NCI-H128 (cell line): ENCODE results near the gene SUCLG2.

Experiments
- DNase-seq: peaks from one replicate; lab custom pipeline; 2025; ENCODE audit not compliant: unreplicated experiment; lab: John Stamatoyannopoulos, UW

The SUCLG2 gene

DNA sequence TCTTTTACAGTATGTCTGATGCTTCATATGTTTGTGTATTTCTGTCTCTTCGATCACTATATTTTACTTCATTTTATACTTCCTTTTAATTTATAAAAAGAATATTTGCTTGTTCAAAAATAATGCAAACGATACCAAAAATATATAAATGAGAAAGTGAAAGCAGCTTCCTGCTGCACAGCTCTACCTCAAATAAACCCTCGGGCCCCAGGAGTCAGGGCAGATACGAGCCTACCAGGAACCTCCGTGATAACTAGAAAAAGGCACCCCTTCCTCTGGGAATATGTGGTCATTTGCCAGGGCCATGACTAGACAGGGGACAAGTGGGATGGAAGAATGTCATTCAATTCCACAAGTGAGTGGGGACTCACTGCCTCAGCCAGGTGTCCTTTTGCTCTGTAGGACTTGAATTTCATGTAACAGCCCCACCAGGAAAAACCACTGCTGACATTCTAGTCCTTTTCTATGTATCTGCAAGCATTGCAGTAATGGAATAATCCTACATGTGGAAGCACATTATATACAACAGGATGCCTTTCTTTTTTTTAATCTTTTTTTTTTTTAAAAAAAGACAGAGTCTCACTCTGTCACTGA, 133.3 kb downstream of the SUCLG2 start:
- no peak for DNase-seq

DNA sequence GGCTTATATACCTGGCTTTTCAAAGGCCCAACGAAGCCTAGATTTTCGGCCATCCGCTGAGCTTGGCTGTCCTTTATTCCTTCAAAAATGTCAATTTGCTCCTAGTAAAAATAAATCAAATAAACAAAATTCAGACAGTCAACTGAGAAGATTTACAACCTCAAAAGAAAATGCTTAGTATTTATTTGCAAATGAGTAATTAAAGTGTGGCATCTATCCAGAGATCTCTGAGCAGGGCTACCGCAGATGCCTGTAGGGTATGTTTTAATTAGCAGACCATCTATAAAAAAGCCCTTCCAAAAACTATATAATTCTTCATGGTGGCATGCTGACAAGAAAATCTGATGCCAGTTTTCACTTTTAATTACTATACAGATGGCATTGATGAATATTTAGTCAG, 136.2 kb downstream of the SUCLG2 start:
- no peak for DNase-seq

DNA sequence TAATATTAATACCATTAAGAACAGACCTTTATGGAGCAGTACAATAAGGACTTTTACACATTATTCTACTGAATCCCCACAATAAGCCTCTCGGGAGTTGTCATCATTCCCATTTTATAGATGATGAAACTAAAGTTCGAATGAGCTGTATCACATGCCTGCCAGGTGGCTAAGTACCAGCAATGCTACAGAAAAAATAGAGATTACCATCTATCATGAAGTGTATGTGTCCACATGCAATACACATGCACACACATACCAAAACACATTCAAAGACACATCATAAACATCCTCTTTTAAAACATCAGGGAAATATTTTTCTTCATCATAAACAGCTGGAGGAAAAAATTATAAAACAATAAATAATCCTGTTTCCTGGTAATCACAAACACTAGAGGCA, 136.6 kb downstream of the SUCLG2 start:
- DNase-seq: no peak

DNA sequence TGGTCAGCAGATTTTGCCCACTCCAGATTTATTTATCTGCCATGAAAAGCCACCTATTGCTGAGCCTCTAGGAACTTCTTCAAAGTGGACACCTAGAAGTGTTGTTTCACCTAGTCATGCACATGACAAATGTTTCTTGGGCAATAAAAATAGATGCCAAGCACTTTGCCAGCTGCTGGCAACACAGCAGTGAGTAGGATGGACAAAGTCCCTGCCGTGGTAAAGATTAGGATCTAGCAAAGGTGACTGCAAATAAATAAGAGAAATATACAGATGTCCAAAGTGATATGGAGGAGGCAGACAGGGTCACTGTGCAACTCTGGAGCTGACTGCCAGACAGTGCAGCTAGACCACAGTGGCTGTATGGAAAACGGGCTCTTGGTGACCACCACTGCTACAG, 137.9 kb downstream of the SUCLG2 start:
- DNase-seq: no peak

DNA sequence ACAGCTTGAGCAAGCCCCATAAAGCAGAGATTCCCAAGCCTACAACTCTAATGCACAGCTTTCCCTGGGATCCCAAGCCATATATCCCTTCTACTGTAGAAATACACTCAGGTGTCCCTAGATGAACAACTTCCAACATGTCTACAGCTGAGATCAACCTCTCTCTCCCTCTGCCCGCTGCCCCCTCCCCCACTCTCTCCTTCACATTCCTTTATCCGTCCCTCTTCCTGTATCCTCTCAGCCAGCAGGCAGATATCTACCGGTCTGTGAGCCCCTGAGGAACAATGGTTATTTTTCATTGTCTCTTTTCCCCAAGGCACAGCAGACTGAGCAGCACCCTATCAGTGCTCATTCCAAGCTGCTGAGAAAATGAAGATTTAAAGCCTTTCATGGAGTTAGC, 138.6 kb downstream of the SUCLG2 start:
- no peak for DNase-seq

DNA sequence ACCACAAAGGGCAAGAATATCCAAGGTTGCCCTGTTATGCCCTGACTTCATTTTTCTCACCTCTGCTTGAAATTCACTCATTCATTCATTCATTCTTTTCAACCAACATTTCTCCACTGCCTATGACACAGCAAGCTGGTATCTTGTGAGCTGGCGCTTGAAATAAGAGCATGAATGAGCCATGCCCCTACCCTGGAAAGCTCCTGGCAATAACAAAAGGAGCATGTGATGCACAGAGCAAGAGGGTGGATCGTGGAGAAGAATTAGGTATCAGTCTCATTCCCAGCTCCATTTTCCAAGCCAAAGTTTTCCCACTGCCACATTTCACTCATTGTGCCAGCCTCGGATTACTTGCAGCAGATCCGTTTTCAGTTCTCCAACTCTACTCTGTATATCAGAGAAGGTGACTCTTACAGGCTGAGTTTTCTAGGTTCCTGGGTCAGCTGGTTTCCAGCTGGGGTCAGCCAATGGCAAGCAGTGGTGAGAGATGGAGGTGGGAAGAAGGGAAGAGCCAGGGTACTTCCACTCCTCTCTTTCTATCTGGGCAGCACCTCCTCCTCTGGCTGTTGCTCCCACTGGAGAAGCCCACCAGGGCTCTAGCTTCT, 144.8 kb downstream of the SUCLG2 start:
- DNase-seq: no peak

DNA sequence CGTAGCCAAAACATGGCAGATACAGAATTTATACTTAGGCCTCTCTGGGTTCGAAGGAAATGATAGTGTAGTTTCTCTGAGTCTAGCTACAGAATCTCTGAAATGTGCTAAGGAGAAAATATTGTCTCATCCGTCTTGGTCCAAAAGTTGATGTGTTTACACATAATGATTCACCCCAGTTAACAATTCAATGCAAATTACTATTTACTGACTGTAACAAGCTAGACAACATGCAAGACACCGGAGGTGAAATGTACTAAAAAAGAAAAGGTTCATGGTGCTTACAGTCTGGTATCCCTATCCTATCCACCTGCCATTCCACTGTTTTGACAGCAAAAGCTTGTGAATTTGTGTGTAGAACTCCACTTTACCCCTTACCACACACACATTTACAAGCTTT, 146.8 kb downstream of the SUCLG2 start:
- DNase-seq: no peak

- no peak for DNase-seq
Measured at GRCh38 chr3:67500709-67501108, 153.7 kb downstream of the SUCLG2 start.

DNA sequence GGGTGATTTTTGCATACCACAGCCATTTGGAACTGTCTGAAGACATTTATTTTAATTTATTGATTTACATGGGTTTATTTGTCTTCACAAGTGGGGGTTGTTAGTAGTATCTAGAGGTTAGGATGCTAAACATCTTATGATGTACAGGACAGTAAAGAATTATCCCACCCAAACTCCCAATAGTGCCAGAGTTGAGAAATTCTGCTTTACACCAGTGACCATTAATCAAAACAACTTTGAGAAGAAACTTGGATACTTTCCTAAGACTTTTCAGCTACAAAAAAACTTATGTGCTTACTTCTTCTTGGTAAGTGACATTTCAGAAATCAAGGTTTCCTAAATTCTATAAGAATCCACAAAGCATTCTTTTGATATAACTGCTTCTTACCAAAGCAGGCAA, 156.7 kb downstream of the SUCLG2 start:
- no peak for DNase-seq

GRCh38 chr3:67495751-67496150, 158.7 kb downstream of the SUCLG2 start:
- DNase-seq: no peak

DNA sequence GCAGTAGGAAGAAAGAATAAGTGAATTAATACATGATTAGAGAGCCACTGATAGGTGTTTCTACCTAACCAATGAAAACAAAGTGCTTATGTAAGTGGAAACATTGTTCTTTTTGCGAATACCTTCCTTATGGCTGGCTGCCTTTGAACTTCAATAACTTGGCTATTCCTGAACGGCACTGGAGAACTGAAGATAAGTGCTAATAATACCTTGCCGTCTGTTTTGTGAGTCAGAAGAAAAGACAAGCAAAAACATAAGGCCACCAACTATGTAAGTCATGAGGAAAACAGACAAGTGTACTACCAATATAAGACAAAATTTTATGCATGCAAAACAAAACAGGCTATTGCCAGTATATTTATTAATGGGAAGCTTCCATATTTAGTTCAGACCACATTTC, 160.6 kb downstream of the SUCLG2 start:
- no peak for DNase-seq

DNA sequence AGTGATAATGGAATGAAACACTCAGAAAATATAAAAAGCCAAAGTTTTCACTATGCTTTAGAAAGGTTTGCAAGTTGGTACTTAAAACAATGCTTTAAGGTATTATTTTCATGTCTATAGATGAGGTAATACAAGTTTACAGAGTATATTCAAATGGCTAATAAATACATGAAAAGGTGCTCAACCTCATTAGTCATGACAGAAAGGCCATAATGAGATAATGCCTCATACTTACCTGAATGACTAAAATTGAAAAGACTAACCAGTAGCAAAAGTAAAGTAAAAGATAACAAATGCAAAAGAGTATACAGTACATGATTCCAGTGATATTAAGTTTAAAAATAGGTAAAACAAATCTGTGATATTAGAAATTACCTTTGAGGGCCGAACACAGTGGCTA, 163.8 kb downstream of the SUCLG2 start:
- DNase-seq: no peak

DNA sequence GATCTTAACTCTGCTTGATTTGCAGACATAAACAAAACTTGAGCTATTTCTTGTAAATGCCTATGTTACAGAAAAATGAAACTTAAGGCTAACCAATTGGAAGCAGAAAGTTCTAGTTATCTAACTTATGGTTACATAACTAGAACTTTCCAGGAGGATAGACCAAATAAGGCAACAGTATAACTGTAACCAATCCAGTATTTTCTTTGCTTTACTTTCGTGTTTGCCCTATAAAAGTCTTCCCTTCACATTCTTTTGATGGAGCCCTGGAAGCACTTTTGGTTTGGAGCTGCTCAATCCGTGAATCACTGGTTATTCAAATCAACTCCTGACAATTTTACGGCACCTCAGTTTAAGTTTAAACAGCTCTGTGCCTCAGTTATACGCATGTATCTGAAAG, 164.6 kb downstream of the SUCLG2 start:
- no peak for DNase-seq

DNA sequence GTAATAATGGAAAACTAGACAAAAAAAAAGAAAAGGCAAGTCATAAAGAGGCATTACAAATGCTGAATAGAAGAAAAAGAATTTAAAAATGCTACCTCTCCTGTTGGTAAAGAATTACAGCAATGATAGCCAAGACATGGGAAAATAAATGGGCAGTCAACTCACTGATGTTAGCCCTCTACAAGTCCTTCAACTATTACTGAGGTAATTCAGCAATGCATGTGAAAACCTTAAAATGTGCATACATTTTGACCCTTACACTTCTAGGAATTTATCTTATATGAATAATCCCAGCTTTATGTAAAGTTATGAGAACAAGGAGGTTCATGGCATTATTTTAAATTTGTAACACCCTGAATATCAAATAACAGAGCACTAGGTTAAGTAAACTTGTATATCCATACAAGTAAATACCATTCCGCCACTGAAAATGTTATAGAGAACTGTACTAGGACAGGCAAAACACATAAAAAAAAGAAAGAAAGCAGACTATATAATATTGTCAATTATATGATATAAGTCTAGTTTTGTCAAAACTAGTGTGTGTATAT, 166.8 kb downstream of the SUCLG2 start:
- DNase-seq: no peak

DNA sequence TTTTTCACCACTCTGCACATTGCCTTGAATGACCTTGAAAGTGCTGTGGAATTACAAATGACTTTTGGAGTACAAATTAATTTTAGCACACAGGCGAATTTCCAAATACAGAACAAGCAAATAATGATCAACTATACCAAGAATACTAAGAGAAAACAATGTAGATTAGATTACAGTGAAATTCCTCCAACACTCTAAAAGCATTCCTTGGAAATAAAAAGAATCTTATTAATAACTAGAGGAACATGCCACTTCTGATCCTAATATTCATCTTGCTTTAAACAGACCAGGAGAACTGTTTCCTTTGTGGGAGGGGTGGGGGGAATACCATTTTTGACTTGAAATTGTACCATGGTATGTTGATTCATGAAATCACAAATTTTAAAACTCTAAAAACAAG, 167.5 kb downstream of the SUCLG2 start:
- no peak for DNase-seq

DNA sequence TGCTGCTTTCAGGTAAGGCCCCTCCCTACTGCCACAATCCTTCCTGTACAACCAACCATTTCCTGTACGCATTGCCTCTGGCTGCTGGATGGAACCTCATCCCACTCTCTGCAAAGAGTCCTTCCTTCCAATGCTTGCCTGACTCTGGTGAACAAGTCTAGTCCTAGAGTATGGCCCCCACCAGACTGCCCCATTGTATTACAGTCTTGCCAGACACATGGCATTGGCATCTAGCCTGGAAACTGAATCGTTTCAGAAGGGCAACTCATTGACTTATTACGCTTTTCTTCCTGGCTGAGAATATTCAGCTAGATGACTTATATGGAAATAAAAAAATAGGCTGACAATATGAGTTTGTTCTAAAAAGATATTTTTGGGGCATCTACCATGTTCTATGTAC, 170.3 kb downstream of the SUCLG2 start:
- DNase-seq: no peak

- no peak for DNase-seq
Measured at GRCh38 chr3:67481126-67481525, 173.3 kb downstream of the SUCLG2 start.

GRCh38 chr3:67478423-67478822, 176.0 kb downstream of the SUCLG2 start:
- no peak for DNase-seq

DNA sequence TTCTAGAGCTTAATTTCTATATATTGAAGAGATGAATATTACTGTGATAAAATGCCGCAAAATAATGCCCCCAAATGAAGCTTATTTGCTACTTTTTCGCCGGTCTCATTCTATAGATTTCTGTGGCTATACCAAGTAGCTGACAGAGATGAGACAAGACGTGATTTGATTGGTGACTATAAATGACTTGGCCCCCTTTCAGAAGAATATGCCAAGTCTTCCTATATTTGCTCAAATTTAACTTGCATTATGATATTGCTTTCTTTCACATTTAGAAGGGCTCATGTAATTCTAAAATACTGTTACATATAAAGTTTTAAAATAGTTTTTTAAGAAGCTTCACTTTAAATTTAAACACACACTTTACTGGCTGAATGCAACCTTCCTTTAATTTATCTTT, 180.1 kb downstream of the SUCLG2 start:
- DNase-seq: no peak

GRCh38 chr3:67472674-67473201, 181.7 kb downstream of the SUCLG2 start:
- DNase-seq: no peak

GRCh38 chr3:67470207-67470606, 184.2 kb downstream of the SUCLG2 start:
- DNase-seq: no peak

DNA sequence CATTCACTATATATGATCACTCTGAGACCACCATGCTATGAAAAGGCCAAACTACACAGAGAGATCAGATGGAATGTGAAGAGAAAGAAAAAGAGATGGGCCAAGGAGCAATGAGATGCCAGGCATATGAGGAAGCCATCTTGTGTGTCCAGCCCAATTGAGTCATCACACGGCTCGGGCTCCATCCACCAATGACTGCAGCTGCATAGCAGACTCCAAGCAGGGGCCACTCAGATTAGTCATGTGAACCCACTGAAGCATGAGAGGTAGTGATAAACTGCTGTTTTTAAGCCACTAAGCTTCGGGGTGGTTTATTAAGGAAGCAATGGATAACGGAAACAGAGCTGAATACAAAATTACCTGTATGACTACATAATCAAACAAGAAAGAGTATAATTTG, 185.9 kb downstream of the SUCLG2 start:
- no peak for DNase-seq

DNA sequence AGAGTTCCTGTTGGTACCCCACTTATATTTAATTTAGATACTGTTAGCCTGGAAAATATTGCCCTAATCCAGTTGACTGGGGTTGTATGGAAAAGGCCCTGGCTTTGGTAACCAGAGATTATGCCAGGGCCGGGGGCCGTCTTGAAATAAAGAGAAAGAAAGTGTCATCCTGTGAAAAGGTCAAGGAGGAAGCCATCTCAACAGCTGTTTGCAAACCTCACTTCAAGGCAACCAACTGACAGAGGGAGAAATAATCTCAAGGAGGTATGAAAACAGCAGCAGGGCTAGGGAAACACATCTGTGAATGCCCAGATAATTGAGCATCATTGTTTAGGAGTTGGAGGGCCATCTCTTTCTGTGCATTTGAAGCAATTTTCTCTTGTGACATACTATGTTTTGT, 190.8 kb downstream of the SUCLG2 start:
- no peak for DNase-seq
